Ovary (tissue), 9 donors: ENCODE results near the gene FPR3. TPM values are rescaled to one million over a fixed set of nuclear protein-coding genes. Genes with fewer than 3 reads are reported as not detected.

ENCODE experiments used
- DNase-seq, 5 donors: peaks; one replicate each; pipeline ENCODE4 v3.0.0-alpha.2; 2019 to 2020
- H3K27ac ChIP-seq, 2 donors: fragments of 200-600 bp; one replicate each; pipeline versions ENCODE4 v1.5.1 to v1.8.0; 2019 to 2022
- H3K27me3 ChIP-seq: fragments of 200-600 bp; one replicate; pipeline ENCODE4 v1.8.0; 2022
- H3K36me3 ChIP-seq: fragments of 200-600 bp; sonication (generic); one replicate; pipeline ENCODE4 v1.5.1; 2019
- H3K4me1 ChIP-seq: one replicate; pipeline ENCODE4 v1.8.1; 2013; ENCODE audit warnings: mild to moderate bottlenecking, moderate library complexity; ENCODE audit not compliant: insufficient read depth
- H3K4me3 ChIP-seq: fragments of 200-600 bp; sonication (generic); one replicate; pipeline ENCODE4 v1.5.1; 2017
- H3K9me3 ChIP-seq, 2 donors: fragments of 200-600 bp in 1 of 2; sonication (generic) in 1 of 2; one replicate each; pipeline versions ENCODE4 v1.5.1 to v1.8.1; 2013 to 2019; ENCODE audit warnings: mild to moderate bottlenecking in 1 of 2, moderate library complexity in 1 of 2
- CTCF ChIP-seq, 3 donors: fragments of 450-650 bp in 2 of 3; fragments of 200-600 bp in 1 of 3; IDR thresholded peaks; one replicate each; pipeline versions ENCODE4 v1.5.1 to v1.8.0; 2016 to 2022; ENCODE audit warnings: antibody characterized with exemption in 3 of 3, mild to moderate bottlenecking in 1 of 3
- EP300 ChIP-seq: sonication (generic); formaldehyde crosslinking; IDR thresholded peaks from one replicate; pipeline ENCODE4 v1.6.1; 2017; ENCODE audit warnings: antibody characterized with exemption
- POLR2A ChIP-seq: fragments of 450-650 bp; IDR thresholded peaks from one replicate; pipeline ENCODE4 v1.6.1; 2017; ENCODE audit warnings: antibody characterized with exemption, mild to moderate bottlenecking, moderate library complexity
- WGBS, 3 donors: extraction: QIAGEN DNeasy Blood & Tissue Kit in 1 of 3; methylation state at CpG; one replicate each; pipeline versions ENCODE4 v1.1.5 to v1.1.7; 2013 to 2017; 5-methylcytosine and 5-hydroxymethylcytosine counted together
- intact Hi-C, 4 donors: fragments of 100-400 bp; cut with DNase I; formaldehyde crosslinking; loops; one replicate each; pipeline versions ENCODE4 v1.11.0 to v1.15.1; 2022 to 2023
- polyA plus RNA-seq, 2 donors: library from polyadenylated mRNA; stranded (reverse); fragments of 200-250 nt in 1 of 2; fragments of 350-450 nt in 1 of 2; fragmentation: Illumina TruSeq in 1 of 2; extraction: RNeasy Lipid Tissue Mini Kit (QIAGEN cat#74804) in 1 of 2; gene quantifications; one replicate each; pipeline ENCODE4 v1.2.3, GENCODE V29; 2013 to 2014
- total RNA-seq, 7 donors: library from RNA; depleted of rRNA in 2 of 7; stranded (reverse); fragments of >200 nt in 2 of 7; fragmentation: NEBNext Ultra II Directional in 3 of 7; extraction: Animal tissue kit (Norgen Biotek cat#: 25700) in 3 of 7; gene quantifications; one replicate each; pipeline versions ENCODE4 v1.1.0 to v1.2.4, GENCODE V29; 2016 to 2023
- donor health status: DM: no; HTN: no; CAD: no; lungs with moderate emphysema.
- donor health status: DM: no; HTN: no; CAD: no.
- donor health status: Bipolar disorder and iron deficiency.
- donor health status: DM: yes; HTN: yes; CAD: no.
- donor health status: DM: no; HTN: no; CAD: no.
- donor health status: DM: yes; HTN: yes; CAD: no.

The FPR3 gene
- total and polyA plus RNA-seq, 9 donors = 1.5 to 20.5 (median 3.5) TPM

GRCh38 chr19:51820831-51821446, 26.0 kb downstream of the FPR3 start:
- Histone ChIP-seq H3K4me3 (no peak overlapping the region), H3K27me3 (no peaks in the 10 kb centered on the region), H3K27ac (no peak overlapping the region), H3K4me1 (no peaks in the 10 kb centered on the region), H3K9me3 (no peaks in the 10 kb centered on the region), H3K36me3 (no peaks in the 10 kb centered on the region)
- DNase-seq = no peak
- intact Hi-C loops = no loop called here
- no peak for TF ChIP-seq CTCF (IDR thresholded peaks at IDR 0.05)
- no peak for TF ChIP-seq EP300
- no peak for TF ChIP-seq POLR2A
- WGBS, 3 donors = 62 to 69% (median 63%) methylated on average over 7 of the region's 7 CpGs

GRCh38 chr19:51821456-51821855, 26.5 kb downstream of the FPR3 start:
- 68 to 81% (median 69%) methylated on average over 3 of the region's 3 CpGs for WGBS, 3 donors
- Histone ChIP-seq H3K4me1 (no peaks in the 10 kb centered on the region), H3K9me3 (peaks cover 0 to under 1% of the 10 kb centered on the region in 2 donors), H3K27me3 (no peaks in the 10 kb centered on the region), H3K36me3 (no peaks in the 10 kb centered on the region), H3K27ac (no peak overlapping the region), H3K4me3 (no peak overlapping the region)
- DNase-seq = no peak
- TF ChIP-seq EP300 (no peak), POLR2A (no peak), CTCF (IDR thresholded peaks at IDR 0.05) (no peak)
- intact Hi-C loops = no loop called here

GRCh38 chr19:51821921-51822320, 27.0 kb downstream of the FPR3 start:
- Histone ChIP-seq H3K27me3 (no peaks in the 10 kb centered on the region), H3K4me1 (no peaks in the 10 kb centered on the region), H3K27ac (no peak overlapping the region), H3K4me3 (no peak overlapping the region), H3K36me3 (no peaks in the 10 kb centered on the region), H3K9me3 (peaks cover 0 to 4% of the 10 kb centered on the region in 2 donors)
- DNase-seq = no peak
- intact Hi-C loops = no loop called here
- TF ChIP-seq EP300 = no peak
- TF ChIP-seq POLR2A = no peak
- TF ChIP-seq CTCF (IDR thresholded peaks at IDR 0.05) = no peak

GRCh38 chr19:51822325-51822724, 27.4 kb downstream of the FPR3 start:
- Histone ChIP-seq H3K4me3 (no peak overlapping the region), H3K9me3 (peaks cover 0 to 4% of the 10 kb centered on the region in 2 donors), H3K36me3 (no peaks in the 10 kb centered on the region), H3K27me3 (no peaks in the 10 kb centered on the region), H3K4me1 (no peaks in the 10 kb centered on the region), H3K27ac (no peak overlapping the region)
- TF ChIP-seq POLR2A (no peak), EP300 (no peak), CTCF (IDR thresholded peaks at IDR 0.05) (no peak)
- DNase-seq = no peak
- 91 to 98% (median 93%) methylated on average over 2 of the region's 2 CpGs for WGBS, 3 donors
- intact Hi-C loops = no loop called here
